Neural cell (in vitro differentiated cells): ENCODE results near the gene OGFOD2.

ENCODE experiments used
- CTCF ChIP-seq: fragments of 450-650 bp; IDR thresholded peaks from 2 replicates; pipeline ENCODE4 v1.5.1; 2014; ENCODE audit warnings: antibody characterized with exemption, mild to moderate bottlenecking, moderate library complexity; ENCODE audit not compliant: poor library complexity, severe bottlenecking
- POLR2AphosphoS5 ChIP-seq: IDR thresholded peaks from 2 replicates; pipeline ENCODE4 v1.6.1; 2012
- REST ChIP-seq: IDR thresholded peaks from 2 replicates; pipeline ENCODE4 v1.6.1; 2012; ENCODE audit warnings: borderline replicate concordance
- TAF1 ChIP-seq: IDR thresholded peaks from 2 replicates; pipeline ENCODE4 v1.6.1; 2012; ENCODE audit warnings: low read depth

GRCh38 chr12:122949816-122950675 is 25.0 kb upstream of the OGFOD2 start:
- TF ChIP-seq CTCF: no peak
- TF ChIP-seq POLR2AphosphoS5: no peak
- no peak for TF ChIP-seq TAF1
- TF ChIP-seq REST: no peak
